ENCODE results near the gene CD9. TPM values are rescaled to one million over a fixed set of nuclear protein-coding genes. Genes with fewer than 3 reads are reported as not detected.

The CD9 gene
- total and polyA plus RNA-seq, 2 donors from 2014 or later: 301 to 421 TPM

- H3K27me3 ChIP-seq (ENCODE audit: control insufficient read depth, insufficient read depth, low read length): no peaks in the 10 kb centered on the region
- TF ChIP-seq CTCF (IDR thresholded peaks at IDR 0.05; ENCODE audit: borderline replicate concordance, extremely low read depth, insufficient read depth): no peak
- intact Hi-C loops (cut with DNase I): no loop called here
- H3K9me3 ChIP-seq (ENCODE audit: control insufficient read depth in 2 of 3, insufficient read depth in 1 of 3, low read length in 3 of 3): no peaks in the 10 kb centered on the region
- H3K9ac ChIP-seq (ENCODE audit: low read length in 3 of 3): peak overlapping the region in 2 of 3 donors; percentile 5 to 58
- no peaks in the 10 kb centered on the region for H3K36me3 ChIP-seq (ENCODE audit: control insufficient read depth in 2 of 3, insufficient read depth in 3 of 3, low read length in 3 of 3)
- FAIRE-seq (no peak), DNase-seq (peak in 2 of 5 donors; percentile 54 to 91)
- peak overlapping the region; percentile 86 to 92 for H3K27ac ChIP-seq (ENCODE audit: low read depth in 2 of 2, low read length in 2 of 2)
- no peak overlapping the region for H3K4me3 ChIP-seq (ENCODE audit: low read length in 3 of 3)
- peaks cover 0 to 27% (median 22%) of the 10 kb centered on the region in 3 donors for H3K4me1 ChIP-seq (ENCODE audit: control insufficient read depth in 2 of 3, insufficient read depth in 2 of 3, low read depth in 1 of 3, low read length in 3 of 3)
These were observed 64.3 kb downstream of the CD9 start for GRCh38 chr12:6264402-6265037.

- Histone ChIP-seq H3K27me3 (ENCODE audit: control insufficient read depth, insufficient read depth, low read length) (no peaks in the 10 kb centered on the region), H3K36me3 (ENCODE audit: control insufficient read depth in 2 of 3, insufficient read depth in 3 of 3, low read length in 3 of 3) (no peaks in the 10 kb centered on the region), H3K9me3 (ENCODE audit: control insufficient read depth in 2 of 3, insufficient read depth in 1 of 3, low read length in 3 of 3) (no peaks in the 10 kb centered on the region), H3K4me1 (ENCODE audit: control insufficient read depth in 2 of 3, insufficient read depth in 2 of 3, low read depth in 1 of 3, low read length in 3 of 3) (peaks cover 0 to 27% (median 22%) of the 10 kb centered on the region in 3 donors), H3K9ac (ENCODE audit: low read length in 3 of 3) (peak overlapping the region in 1 of 3 donors; percentile 58), H3K27ac (ENCODE audit: low read depth in 2 of 2, low read length in 2 of 2) (peak overlapping the region; percentile 86 to 92), H3K4me3 (ENCODE audit: low read length in 3 of 3) (no peak overlapping the region)
- TF ChIP-seq CTCF (IDR thresholded peaks at IDR 0.05; ENCODE audit: borderline replicate concordance, extremely low read depth, insufficient read depth): no peak
- intact Hi-C loops (cut with DNase I): no loop called here
- FAIRE-seq (no peak), DNase-seq (peak in 1 of 5 donors; percentile 33)
These were observed 64.8 kb downstream of the CD9 start for GRCh38 chr12:6265038-6265405.

GRCh38 chr12:6266541-6266966, 66.4 kb downstream of the CD9 start:
- no peak for FAIRE-seq
- Histone ChIP-seq H3K4me1 (ENCODE audit: control insufficient read depth in 2 of 3, insufficient read depth in 2 of 3, low read depth in 1 of 3, low read length in 3 of 3) (peaks cover 0 to 27% (median 22%) of the 10 kb centered on the region in 3 donors), H3K27me3 (ENCODE audit: control insufficient read depth, insufficient read depth, low read length) (no peaks in the 10 kb centered on the region), H3K4me3 (ENCODE audit: low read length in 3 of 3) (no peak overlapping the region), H3K36me3 (ENCODE audit: control insufficient read depth in 2 of 3, insufficient read depth in 3 of 3, low read length in 3 of 3) (no peaks in the 10 kb centered on the region), H3K27ac (ENCODE audit: low read depth in 2 of 2, low read length in 2 of 2) (peak overlapping the region; percentile 88 to 94), H3K9ac (ENCODE audit: low read length in 3 of 3) (peak overlapping the region in 2 of 3 donors; percentile 4 to 63), H3K9me3 (ENCODE audit: control insufficient read depth in 2 of 3, insufficient read depth in 1 of 3, low read length in 3 of 3) (no peaks in the 10 kb centered on the region)
- intact Hi-C loops (cut with DNase I): no loop called here
- TF ChIP-seq CTCF (IDR thresholded peaks at IDR 0.05; ENCODE audit: borderline replicate concordance, extremely low read depth, insufficient read depth): no peak
- DNase-seq: peak; percentile 48 to 86 (median 66)
